Measurements from ENCODE around the gene OSBP2. TPM values are rescaled to one million over a fixed set of nuclear protein-coding genes. Genes with fewer than 3 reads are reported as not detected.

The OSBP2 gene
- total RNA-seq, 1 donor from 2014 or later = 15.8 TPM

- no peak overlapping the region for H3K4me3 Mint-ChIP-seq
- H3K27me3 Mint-ChIP-seq (ENCODE audit: low read depth) = peaks cover 43% of the 10 kb centered on the region
- no peaks in the 10 kb centered on the region for H3K36me3 Mint-ChIP-seq
- TF ChIP-seq CTCF (IDR thresholded peaks at IDR 0.05; ENCODE audit: unreplicated experiment) = no peak
- no peaks in the 10 kb centered on the region for H3K4me1 Mint-ChIP-seq
- no peak for DNase-seq (ENCODE audit: low spot score in 2 of 2, unreplicated experiment in 2 of 2)
- no peak overlapping the region for H3K27ac Mint-ChIP-seq
- H3K9me3 Mint-ChIP-seq = no peaks in the 10 kb centered on the region
Observed at GRCh38 chr22:30810105-30810504, 115.4 kb downstream of the OSBP2 start.

GRCh38 chr22:30813936-30814335 is 119.3 kb downstream of the OSBP2 start:
- peaks cover 24% of the 10 kb centered on the region for H3K27me3 Mint-ChIP-seq (ENCODE audit: low read depth)

GRCh38 chr22:30816413-30816812 is 121.7 kb downstream of the OSBP2 start:
- no peak for DNase-seq (ENCODE audit: low spot score in 2 of 2, unreplicated experiment in 2 of 2)
- Mint-ChIP-seq H3K36me3 (no peaks in the 10 kb centered on the region), H3K4me3 (no peak overlapping the region), H3K27ac (no peak overlapping the region), H3K9me3 (peaks cover 5% of the 10 kb centered on the region), H3K27me3 (ENCODE audit: low read depth) (peaks cover 39% of the 10 kb centered on the region), H3K4me1 (no peaks in the 10 kb centered on the region)
- TF ChIP-seq CTCF (IDR thresholded peaks at IDR 0.05; ENCODE audit: unreplicated experiment) = no peak

More at GRCh38 chr22:30813936-30814335, 119.3 kb downstream of the OSBP2 start:
- Mint-ChIP-seq H3K9me3 (peaks cover 5% of the 10 kb centered on the region), H3K4me3 (no peak overlapping the region), H3K4me1 (no peaks in the 10 kb centered on the region), H3K27ac (no peak overlapping the region), H3K36me3 (no peaks in the 10 kb centered on the region)
- no peak for TF ChIP-seq CTCF (IDR thresholded peaks at IDR 0.05; ENCODE audit: unreplicated experiment)
- no peak for DNase-seq (ENCODE audit: low spot score in 2 of 2, unreplicated experiment in 2 of 2)

GRCh38 chr22:30821381-30821780 is 126.7 kb downstream of the OSBP2 start:
- peaks cover 80% of the 10 kb centered on the region for H3K27me3 Mint-ChIP-seq (ENCODE audit: low read depth)
- H3K4me3 Mint-ChIP-seq = no peak overlapping the region

GRCh38 chr22:30821863-30822215 is 127.2 kb downstream of the OSBP2 start:
- Mint-ChIP-seq H3K27ac (no peak overlapping the region), H3K36me3 (no peaks in the 10 kb centered on the region), H3K4me3 (peak overlapping the region; percentile 40), H3K9me3 (no peaks in the 10 kb centered on the region), H3K4me1 (peaks cover 2% of the 10 kb centered on the region), H3K27me3 (ENCODE audit: low read depth) (peaks cover 84% of the 10 kb centered on the region)
- DNase-seq (ENCODE audit: low spot score in 2 of 2, unreplicated experiment in 2 of 2) = no peak
- no peak for TF ChIP-seq CTCF (IDR thresholded peaks at IDR 0.05; ENCODE audit: unreplicated experiment)

More at GRCh38 chr22:30821381-30821780, 126.7 kb downstream of the OSBP2 start:
- Mint-ChIP-seq H3K36me3 (no peaks in the 10 kb centered on the region), H3K4me1 (peaks cover 2% of the 10 kb centered on the region), H3K27ac (no peak overlapping the region), H3K9me3 (no peaks in the 10 kb centered on the region)
- no peak for DNase-seq (ENCODE audit: low spot score in 2 of 2, unreplicated experiment in 2 of 2)
- no peak for TF ChIP-seq CTCF (IDR thresholded peaks at IDR 0.05; ENCODE audit: unreplicated experiment)
